Activated T-cell treated with anti-CD3 and anti-CD28 coated beads for 1 hour (primary cell): ENCODE measurements around the gene ABCA12.

Experiments used
- DNase-seq: peaks from one replicate; pipeline ENCODE4 v3.0.0-alpha.2; 2020; ENCODE audit warnings: low read depth

The ABCA12 gene

GRCh38 chr2:214934006-214934405, 204.4 kb downstream of the ABCA12 start:
- DNase-seq, result no peak

GRCh38 chr2:214904634-214905033, 233.8 kb downstream of the ABCA12 start:
- DNase-seq, result no peak

GRCh38 chr2:214904176-214904575, 234.2 kb downstream of the ABCA12 start:
- DNase-seq, result no peak

GRCh38 chr2:214902286-214902685, 236.1 kb downstream of the ABCA12 start:
- DNase-seq, result no peak

- no peak for DNase-seq
These were observed 238.7 kb downstream of the ABCA12 start for GRCh38 chr2:214899751-214900150.

GRCh38 chr2:214896274-214896673, 242.2 kb downstream of the ABCA12 start:
- DNase-seq, result no peak

- no peak for DNase-seq
These were observed 243.0 kb downstream of the ABCA12 start for GRCh38 chr2:214895469-214895868.

- DNase-seq, result no peak
These were observed 249.1 kb downstream of the ABCA12 start for GRCh38 chr2:214889301-214889700.

GRCh38 chr2:214881647-214882202, 256.7 kb downstream of the ABCA12 start:
- no peak for DNase-seq
